ENCODE data around the gene CHN1.

CHN1 gene

GRCh38 chr2:174752403-174753037 lies 252.7 kb downstream of the CHN1 start:
- no peak for DNase-seq
- TF ChIP-seq CTCF (IDR thresholded peaks at IDR 0.05), result no peak
- Mint-ChIP-seq H3K9me3 (no peaks in the 10 kb centered on the region), H3K27me3 (ENCODE audit: low read depth, poor library complexity) (peaks cover 6% of the 10 kb centered on the region), H3K36me3 (ENCODE audit: low read depth) (no peaks in the 10 kb centered on the region), H3K27ac (no peak overlapping the region), H3K4me1 (peaks cover 33% of the 10 kb centered on the region), H3K4me3 (no peak overlapping the region)

GRCh38 chr2:174750923-174751441 lies 254.2 kb downstream of the CHN1 start:
- DNase-seq, result no peak
- TF ChIP-seq CTCF (IDR thresholded peaks at IDR 0.05), result no peak
- Mint-ChIP-seq H3K9me3 (no peaks in the 10 kb centered on the region), H3K4me1 (peaks cover 22% of the 10 kb centered on the region), H3K36me3 (ENCODE audit: low read depth) (no peaks in the 10 kb centered on the region), H3K27ac (no peak overlapping the region), H3K27me3 (ENCODE audit: low read depth, poor library complexity) (peaks cover 9% of the 10 kb centered on the region), H3K4me3 (no peak overlapping the region)

- DNase-seq, result no peak
- no peak for TF ChIP-seq CTCF (IDR thresholded peaks at IDR 0.05)
- no peak overlapping the region for H3K27ac Mint-ChIP-seq
- no peak overlapping the region for H3K4me3 Mint-ChIP-seq
- no peaks in the 10 kb centered on the region for H3K36me3 Mint-ChIP-seq (ENCODE audit: low read depth)
- H3K9me3 Mint-ChIP-seq, result no peaks in the 10 kb centered on the region
- peaks cover 22% of the 10 kb centered on the region for H3K4me1 Mint-ChIP-seq
- H3K27me3 Mint-ChIP-seq (ENCODE audit: low read depth, poor library complexity), result peaks cover 13% of the 10 kb centered on the region
Observed at GRCh38 chr2:174749793-174750192, 255.4 kb downstream of the CHN1 start.

- DNase-seq, result peak; percentile 78
- H3K27me3 Mint-ChIP-seq (ENCODE audit: low read depth, poor library complexity), result peaks cover 13% of the 10 kb centered on the region
- H3K4me1 Mint-ChIP-seq, result peaks cover 22% of the 10 kb centered on the region
- H3K4me3 Mint-ChIP-seq, result no peak overlapping the region
- no peaks in the 10 kb centered on the region for H3K9me3 Mint-ChIP-seq
- peak; percentile 73 for TF ChIP-seq CTCF (IDR thresholded peaks at IDR 0.05)
- H3K36me3 Mint-ChIP-seq (ENCODE audit: low read depth), result no peaks in the 10 kb centered on the region
- no peak overlapping the region for H3K27ac Mint-ChIP-seq
Observed at GRCh38 chr2:174748948-174749347, 256.2 kb downstream of the CHN1 start.
